GM18868 (cell line): ENCODE results near the gene MAP3K4.

Source experiments
- ATAC-seq: cut with Tn5 transposase; IDR thresholded peaks from one replicate; pipeline ENCODE4 v1.9.1; 2021; ENCODE audit warnings: mild to moderate bottlenecking, moderate library complexity; ENCODE audit not compliant: unreplicated experiment

MAP3K4 gene

DNA sequence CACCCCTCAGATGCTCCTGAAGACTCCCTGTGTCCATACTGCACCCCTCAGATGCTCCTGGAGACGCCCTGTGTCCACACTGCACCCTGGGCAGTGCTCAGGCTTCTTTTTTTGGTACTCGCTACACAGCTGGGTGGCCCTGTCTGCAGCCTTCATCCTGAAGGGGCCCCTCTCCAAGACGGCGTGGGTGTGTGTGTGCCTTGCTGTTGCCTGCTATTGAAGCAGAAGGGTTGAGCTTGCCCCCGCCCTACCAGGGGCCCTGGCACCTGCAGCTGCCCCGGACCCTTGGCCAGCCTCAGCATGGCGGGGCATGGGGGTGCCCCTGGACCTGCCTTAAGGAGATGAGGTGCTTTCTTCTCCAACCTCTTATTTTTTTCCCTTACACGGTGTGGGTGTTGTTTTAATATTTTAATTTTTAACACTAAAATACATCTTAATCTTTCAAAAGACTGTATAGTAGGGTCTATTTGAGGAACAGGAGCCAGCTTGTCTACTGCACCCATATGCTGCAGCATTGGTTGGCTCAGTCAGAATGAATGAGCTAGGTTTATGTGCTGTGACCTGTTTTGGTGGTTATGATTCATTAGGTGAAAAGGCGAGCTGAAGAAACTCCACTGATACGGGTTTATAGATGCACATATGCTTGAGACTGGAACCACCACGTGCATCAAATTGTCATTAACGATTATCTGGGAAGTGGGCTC, 146.4 kb downstream of the MAP3K4 start:
- ATAC-seq = no peak

DNA sequence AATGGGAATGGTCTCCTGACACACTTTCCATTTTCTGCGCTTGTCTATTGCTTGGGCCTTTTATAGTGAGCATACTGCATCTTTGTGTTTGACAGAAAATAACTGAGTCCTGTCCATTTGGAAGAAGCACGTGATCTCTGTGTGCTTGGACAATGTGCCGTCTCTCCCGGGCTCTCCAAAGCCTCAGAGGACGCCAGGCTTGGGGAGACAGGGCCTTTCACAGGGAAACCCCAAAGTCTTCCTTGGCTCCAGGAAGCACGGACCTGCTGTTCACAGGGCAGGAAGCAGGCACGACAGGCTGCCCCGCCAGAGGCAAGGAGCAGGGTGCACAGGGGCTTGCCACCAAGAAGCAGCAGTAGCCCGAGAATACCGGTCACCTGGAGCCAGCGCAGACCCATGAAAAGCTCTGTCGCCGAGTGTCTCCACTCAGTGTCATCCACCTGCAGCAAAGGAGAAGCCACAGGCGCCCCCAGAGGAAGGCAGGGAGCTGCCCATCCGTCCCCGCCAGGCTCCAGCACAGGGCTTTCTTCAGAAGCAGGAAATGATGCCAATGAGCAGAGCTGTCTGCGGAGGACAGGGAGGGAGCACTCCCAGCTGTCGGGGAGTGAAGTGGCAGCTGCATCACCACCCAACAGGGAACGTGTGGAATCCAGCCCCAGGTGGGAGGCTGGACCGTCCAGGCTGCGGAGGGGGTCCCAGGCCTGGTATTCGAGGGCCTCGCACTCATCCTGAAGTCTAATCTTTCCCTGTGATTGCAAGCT, 147.2 kb downstream of the MAP3K4 start:
- no peak for ATAC-seq

DNA sequence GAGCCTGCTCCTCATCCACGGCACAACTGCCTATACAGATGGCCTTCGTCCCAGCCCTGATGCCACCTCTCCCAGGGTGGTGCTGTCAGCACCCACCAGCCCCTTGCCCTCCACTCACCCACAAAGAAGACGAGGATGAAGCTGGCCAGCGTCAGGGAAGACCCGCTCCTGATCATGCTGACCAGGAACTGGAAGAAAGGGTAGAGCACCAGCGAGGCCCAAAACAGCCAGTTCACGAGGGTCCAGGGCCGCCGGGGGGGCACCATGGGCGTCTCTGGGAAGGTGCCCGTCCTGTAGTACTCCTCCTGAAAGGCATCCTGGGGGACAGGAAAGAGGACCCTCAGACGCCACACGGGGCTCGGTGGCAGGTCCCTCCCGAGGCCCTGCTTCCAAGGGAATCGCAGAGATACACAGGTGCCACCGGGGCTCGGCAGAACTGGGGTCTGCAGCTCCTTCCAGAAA, 147.8 kb downstream of the MAP3K4 start:
- ATAC-seq = no peak

DNA sequence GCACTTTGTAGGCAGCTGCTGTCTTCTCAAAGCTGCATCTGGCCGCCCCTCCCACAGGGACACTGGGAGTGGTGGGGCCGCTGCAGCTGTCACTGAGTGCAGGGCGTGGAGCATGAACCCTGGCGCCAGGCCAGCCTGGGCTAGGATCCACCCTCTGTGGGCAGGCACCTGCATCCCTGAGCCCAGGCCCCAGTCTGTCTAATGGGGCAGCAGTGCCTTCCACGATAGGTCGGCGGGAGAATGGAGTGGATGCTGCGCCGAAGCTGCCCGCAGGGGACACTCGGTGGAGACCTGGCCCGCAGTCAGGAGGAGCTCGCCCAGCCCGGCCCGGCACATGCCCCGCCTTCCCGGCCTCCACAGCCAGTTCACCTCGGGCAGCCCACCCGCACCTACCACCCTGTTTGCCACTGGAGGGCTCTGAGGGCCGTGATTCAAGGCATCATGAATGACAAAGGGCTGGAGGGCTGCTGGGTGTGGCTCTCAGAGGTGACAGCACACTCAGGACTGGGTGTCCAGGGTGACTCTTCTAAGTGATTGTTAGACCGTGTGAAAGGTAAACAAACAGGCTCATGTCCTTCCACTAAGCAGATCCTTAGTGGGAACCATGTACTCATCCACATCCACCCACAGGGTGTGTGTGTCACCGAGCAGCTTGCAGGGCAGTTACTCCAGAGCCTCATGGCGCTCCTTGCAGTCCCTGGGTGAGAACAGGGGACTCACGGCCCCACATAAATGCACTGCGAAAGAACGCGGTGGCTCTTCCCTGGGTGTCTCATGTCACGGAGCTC, 148.4 kb downstream of the MAP3K4 start:
- ATAC-seq = no peak

DNA sequence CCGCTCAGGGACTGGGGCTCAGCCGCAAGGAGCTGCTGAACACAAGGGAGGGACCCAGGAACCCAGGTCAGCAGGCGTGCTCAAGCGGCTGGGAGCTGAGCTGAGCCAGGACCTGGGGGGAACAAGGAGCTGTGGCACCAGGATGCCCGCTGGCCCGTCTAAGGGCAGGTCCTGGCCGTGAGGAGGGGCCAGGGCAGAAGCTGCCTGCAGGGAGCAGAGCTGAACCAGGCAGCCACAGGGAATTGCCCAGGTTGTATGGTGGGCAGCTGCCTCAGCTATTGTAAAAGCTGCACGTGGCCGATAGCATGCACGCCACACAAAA, 148.9 kb downstream of the MAP3K4 start:
- no peak for ATAC-seq

DNA sequence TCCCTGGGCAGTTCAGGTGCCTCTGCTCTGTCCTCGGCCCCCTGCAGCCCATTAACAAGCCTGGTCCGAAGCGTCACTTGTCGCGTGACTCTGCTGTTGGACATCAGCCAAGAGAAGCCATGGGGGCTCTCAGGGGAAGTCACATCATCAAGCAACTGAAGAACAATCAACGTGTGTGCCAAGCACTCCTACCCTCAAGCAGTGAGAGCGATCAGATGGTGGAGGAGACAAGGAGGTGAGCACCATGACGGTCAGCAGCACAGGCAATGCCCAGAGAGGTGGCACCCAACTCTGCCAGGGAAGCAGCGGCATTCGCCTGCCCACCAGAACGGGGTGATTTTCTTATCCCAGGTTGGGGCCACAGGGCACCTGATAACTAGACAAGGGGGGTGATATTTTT, 149.6 kb downstream of the MAP3K4 start:
- ATAC-seq = no peak

DNA sequence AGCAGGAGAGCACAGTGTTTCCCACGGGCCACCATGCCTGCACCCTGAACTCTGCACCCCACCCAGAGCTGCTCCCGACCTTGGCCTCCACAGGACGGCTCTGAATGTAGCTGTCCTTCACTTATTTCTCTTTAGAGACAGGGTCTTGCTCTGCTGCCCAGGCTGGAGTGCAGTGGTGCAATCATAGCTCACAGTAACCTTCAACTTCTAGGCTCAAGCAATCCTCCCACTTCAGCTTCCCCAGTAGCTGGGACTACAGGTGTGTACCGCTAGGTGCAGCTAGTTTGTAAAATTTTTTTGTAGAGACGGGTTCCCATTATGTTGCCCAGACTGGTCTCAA, 151.4 kb downstream of the MAP3K4 start:
- ATAC-seq = no peak

DNA sequence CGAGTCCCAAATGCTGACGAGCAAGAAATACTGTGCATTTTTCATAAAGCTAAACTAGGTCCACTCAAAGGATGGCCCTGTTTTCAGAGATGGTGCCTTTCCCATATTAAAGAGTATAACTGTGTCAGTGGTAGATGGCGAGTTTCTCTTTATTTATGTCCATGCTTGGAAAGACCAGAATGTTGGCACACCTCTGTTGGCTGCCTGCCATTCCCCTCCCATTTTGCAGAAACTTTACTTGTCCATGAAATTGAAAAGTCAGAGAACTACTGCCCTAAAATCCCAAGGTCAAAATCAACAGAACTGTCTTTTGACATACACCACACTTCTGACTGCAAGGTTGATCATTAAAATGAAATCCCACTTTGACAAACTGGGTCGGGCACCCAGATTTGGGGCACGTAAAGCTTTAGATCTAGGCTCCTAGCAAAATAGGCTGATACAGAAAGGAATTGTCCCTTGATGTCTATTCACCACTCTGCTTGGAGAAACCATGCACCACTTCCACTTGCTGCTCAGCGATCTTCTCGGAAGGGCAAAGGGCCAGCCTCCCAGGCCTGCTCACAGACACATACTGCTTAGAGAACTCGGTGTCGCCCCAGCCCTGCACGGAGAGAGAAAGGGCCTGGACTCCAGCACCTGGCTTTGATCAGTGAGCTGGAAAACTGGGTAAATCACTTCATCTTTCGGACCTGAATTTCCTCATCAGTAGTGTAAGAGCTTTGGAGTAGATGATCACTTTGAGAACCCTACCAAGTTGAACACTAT, 152.3 kb downstream of the MAP3K4 start:
- ATAC-seq = no peak

DNA sequence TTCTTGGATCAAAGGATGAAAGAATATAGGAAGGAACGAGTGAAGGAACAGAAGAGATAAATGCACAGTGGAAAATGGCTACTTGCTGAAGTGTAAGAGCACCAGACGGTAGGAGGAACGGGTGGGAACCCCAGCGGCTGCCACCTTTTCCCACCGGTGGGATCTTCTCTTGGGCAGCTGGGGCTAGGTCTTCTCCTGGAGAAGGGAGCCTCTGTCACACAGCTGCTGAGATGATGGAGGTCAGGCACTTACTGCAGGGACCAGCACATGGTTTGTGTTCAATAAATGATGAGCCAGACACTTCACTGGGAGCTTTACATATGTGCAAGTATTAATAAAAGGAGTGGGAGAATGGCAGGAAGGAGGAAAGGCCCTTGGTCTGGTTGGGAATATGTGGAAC, 158.6 kb downstream of the MAP3K4 start:
- ATAC-seq = no peak

DNA sequence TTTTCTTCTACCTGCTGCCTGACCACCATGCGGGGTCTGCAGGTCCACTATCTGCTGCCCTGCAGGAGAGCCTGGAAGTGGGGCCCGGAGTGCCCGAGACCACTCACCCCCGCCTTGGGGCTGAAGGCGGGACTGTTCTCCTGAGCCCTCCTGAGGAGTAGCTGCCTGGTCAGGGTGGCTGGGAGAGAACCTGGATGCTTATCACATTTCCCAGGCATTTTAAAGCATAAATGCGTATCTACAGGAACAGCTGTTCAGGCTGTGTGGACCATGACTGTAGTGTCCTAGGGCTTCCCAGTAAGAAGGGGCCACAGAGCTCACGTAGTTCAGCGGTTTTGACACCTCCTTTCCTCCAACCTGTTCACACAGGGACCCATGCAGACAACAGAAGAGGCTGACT, 159.0 kb downstream of the MAP3K4 start:
- ATAC-seq = no peak

DNA sequence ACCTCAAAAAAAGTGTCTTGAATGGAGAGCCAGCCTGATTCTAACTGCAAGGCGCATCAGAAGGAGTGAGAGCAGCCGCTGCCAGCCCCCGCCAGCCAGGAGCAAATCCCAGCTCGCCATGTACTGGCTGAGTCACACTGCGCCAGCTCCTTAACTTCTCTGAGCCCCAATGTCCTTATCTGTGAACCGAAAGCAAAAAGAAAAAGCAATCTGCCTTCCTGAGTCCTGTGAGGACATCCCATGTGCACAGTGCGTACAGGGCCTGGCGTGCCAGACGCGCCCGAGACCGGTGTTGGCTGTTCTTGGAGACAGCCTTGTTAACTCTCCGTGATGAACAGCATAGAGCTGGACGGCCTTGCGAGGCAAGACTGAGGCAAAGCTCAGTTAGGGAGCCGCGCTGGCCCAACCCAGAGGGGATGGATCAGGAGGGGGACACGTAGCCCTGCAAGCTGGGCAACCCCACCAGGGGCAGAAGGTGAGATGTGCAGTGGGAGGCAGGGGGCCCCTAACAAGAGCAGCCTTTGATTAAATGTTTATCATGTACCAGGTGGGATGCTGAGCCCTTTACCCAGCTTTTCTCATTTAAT, 159.6 kb downstream of the MAP3K4 start:
- ATAC-seq = no peak

DNA sequence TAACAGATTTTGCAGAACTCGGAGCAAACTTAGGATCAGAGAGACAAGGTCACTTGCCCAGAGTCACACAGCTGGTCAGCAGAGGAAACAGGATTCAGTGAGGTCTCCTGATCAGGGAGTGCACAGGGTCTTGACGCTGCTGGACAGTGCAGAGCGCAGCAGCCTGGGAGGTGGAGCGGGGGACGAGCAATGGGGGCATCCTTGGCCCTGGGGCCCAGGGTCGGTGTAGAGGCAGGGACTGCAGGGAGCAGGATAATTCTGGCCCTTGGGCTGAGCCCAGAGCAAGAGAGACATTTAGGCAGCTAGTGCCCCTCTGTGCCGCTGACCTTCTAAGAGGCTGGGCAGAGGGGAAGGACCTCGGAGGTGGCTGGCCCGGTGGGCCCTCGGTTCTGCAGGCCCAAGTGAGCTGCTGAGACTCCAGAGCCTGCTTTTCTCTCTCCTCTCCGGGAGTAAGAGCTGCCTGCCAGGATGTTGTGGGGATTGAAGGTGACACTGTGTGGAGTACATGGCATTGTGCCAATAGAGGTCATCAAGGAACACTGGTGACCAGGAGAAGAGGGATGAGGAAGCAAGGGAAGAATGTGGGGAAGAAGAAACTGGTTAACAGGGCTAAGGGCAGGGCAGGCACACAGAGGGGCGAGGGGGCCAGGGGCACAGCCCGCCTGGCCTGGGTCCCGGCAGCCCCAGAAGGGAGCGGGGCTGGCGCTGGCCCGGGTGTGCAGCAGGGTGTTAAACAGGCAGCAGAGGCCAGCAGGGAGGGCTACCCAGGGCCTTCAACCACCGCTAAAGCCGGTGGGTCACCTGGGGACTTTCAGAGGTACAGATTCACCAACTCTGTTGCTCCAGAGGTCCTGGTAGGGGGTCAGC, 160.3 kb downstream of the MAP3K4 start:
- ATAC-seq = no peak

DNA sequence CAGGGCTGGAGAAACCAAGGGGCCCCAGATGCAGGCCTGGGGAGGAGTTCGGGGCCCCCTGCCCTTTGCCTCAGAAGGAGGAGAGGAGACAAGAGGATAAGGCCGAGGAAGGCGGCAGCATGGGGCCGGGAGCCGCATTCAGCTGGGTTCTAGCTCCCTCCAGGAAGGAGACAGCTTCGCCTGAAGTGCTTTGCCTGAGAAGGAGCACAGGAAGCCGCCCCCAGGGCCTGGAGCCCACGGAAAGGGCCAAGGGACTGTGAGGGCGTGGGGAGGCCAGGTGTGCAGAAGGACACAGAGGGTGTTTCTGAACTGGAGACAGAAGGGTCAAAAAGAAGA, 160.9 kb downstream of the MAP3K4 start:
- ATAC-seq = no peak

DNA sequence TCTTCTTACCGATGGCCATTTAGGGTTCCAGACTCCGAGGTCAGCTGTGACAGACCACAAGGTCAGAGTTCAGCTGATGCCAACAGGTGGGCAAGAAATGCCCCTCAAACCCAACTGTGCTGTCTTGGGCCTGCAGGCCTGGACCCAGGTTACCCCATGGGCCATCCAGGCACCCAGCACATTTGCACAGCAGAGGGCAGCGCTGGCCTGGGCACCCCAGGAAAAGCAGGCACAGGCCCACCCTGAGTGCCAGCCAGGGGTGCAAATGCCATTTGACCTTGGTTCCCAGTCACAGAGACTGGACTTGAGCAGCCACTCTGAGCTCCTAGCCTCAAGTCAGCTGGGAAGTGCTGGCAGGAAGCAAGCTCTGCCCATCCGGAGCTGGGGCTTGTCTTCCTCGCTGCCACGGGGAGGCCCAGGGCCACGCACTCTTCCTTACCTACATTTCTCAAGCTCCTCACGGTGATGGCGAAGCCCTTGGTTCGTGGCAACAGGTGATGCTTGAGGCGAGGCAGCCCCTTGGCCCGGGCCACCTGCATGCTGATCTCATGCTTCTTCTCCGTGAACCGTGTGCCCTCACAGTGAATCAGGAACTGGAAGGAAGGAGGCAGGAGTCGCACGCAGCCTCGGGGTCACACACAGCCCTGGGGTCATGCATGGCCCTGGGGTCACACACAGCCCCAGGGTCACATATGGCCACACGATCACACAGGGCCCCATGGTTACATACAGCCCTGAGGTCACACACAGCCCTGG, 161.5 kb downstream of the MAP3K4 start:
- ATAC-seq = no peak

DNA sequence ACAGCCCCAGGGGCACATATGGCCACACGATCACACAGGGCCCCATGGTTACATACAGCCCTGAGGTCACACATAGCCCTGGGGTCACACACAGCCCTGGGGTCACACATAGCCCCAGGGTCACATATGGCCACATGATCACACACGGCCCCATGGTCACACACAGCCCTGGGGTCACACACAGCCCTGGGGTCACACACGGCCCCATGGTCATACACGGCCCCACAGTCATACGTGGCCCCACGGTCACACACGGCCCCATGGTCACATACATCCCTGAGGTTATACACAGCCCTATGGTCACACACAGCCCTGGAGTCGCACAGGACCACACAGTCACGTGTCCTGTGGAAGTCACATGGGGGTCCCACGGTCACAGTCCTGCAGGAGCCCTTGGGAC, 162.2 kb downstream of the MAP3K4 start:
- ATAC-seq = no peak

DNA sequence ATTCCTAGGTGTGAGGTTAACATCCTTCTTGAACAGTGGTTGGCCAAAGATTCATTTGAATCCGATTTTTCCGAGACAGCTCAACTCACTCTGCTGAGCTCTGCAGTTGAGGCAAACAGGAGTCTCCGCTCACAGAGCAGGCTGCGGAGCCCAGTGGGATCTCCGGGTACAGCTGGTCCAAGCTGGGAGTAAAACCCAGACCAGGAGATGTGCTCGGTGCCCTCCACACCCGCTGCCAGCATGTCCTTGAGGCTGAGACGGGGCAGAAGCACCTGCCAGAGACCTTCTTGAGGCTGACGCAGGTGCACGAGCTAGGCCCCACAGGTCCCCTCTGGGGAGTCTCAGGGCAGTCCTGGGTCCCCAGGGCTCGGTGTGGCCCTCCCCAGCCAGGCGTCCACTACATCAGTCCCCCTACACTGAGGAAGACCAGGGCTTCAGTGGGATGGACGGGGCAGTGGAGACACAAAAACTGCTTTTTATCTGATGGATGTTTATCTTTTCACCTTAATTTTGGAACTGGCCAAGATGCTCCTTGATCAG, 163.3 kb downstream of the MAP3K4 start:
- ATAC-seq = no peak

DNA sequence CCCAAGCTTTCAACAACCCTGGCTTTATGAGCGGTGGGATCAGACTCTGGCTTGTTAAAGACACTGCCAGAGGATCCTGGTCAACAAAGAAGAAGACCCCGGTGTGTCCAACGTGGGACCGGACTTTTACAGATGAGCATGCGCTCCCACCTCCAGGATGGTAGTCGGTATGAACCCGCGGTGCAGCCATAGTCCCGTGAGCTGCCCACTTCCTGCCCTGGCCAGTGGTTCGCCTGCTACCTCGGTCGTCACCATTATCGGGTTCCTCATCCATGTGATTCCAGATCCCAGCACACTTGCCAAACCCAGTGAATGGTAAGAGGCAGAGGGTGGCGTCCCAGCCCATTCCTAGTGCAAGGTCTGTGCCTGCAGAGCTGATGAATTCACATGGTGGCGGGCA, 169.6 kb downstream of the MAP3K4 start:
- no peak for ATAC-seq

DNA sequence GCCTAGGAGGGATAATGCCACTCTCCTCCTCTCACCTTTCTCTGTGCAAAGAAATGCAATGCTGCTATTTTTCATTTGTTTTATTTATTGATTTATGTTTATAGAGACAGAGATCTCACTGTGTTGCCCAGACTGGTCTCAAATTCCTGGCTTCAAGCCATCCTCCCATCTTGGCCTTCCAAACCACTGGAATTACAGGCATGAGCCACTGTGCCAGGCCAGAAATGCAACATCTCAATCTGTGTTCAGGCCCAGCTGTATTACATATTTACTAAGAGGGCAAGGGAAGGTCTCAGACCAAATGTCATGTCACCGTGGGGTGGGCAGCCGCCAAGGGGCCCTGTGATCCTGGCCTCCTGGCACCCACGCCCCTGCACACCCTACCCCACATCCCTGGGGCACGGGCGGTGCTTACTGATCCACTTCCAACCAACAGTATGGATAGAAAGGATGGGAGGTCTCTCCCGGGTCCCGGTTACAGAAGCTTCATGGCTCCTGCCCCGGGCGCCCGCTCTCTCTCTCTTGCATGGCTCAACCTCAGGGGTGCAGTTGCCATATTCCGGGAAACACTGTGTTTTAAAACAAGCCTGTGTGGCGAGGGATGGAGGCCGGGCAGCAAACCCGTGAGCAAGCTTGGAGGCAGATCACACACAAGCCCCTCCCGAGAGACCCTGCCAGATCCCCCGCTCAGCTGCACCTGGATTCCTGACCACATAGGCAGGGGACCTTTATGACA, 170.5 kb downstream of the MAP3K4 start:
- ATAC-seq = no peak
